ENCODE measurements around the gene LENG1.

DNA sequence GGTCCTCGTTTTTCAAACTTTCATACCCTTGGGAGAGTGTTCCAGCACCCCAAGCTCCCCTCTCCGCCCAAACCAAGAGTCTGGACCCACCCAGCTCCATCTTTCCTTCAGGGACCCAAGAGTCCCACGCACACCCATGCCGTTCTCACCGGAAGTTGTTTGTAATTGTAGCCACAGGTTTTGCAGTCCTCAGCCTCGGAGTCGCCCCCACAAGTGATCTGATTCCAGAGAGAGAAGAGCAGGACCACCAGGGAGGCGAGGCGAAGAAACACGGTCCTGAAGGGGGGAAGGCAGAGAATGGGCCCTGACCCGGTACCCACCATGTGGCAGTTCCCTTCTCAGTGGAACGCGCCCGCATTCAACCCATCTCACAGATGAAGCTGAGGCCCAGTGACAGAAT lies 3.4 kb upstream of the LENG1 start:
- TF ChIP-seq, protein P1, sequence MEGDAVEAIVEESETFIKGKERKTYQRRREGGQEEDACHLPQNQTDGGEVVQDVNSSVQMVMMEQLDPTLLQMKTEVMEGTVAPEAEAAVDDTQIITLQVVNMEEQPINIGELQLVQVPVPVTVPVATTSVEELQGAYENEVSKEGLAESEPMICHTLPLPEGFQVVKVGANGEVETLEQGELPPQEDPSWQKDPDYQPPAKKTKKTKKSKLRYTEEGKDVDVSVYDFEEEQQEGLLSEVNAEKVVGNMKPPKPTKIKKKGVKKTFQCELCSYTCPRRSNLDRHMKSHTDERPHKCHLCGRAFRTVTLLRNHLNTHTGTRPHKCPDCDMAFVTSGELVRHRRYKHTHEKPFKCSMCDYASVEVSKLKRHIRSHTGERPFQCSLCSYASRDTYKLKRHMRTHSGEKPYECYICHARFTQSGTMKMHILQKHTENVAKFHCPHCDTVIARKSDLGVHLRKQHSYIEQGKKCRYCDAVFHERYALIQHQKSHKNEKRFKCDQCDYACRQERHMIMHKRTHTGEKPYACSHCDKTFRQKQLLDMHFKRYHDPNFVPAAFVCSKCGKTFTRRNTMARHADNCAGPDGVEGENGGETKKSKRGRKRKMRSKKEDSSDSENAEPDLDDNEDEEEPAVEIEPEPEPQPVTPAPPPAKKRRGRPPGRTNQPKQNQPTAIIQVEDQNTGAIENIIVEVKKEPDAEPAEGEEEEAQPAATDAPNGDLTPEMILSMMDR (IDR thresholded peaks at IDR 0.05) = no peak
- TF ChIP-seq EZH2phosphoT487 (IDR thresholded peaks at IDR 0.05) = no peak
